ENCODE measurements around the gene SRBD1.

Gene SRBD1

DNA sequence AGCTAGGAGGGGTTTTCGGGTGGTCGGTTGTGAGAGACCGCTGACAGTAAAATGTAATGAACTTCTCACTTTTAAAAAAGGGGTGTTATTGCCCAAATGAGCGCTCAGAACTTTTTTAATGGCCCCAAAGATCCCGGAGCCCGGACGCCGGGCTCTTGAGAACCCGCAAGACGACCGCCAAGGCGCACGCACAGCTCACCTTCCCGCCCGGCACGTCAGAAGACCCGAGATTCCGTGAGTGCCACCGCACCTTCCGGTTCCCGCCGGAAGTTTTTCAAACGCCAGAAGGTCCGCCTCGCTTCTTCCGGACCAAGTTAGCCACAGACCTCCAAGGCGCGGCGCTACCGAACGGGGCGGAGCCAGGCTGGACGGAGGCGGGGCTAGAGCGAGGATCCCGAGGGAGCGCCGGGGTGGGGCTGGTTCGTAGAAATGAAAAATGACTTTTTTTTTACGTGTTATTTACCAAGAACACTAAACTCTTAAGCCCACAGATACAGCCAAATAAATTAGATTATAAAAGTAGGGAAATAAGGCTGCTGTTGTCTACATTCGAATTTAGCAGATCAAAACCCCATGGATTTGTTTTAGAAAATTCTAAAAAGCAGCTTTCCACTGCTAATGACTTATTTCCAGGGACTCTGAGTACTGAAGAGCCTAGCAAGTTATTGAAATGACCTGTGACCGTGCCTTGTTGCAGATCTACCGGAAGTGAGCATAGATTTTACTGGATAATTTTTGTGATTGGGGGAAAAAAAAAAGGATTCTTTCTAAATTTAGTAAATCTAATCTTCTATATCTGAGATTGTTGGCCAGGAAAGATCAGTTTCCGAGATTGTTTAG lies at the start of gene SRBD1:
SRBD1 (minus strand) TSS at position 248 of the 840 bp plus-strand sequence. CDS start 5,826 bp downstream, outside the sequence.
- peak; percentile 87 for DNase-seq (ENCODE audit: low spot score)

- no peak for DNase-seq (ENCODE audit: low spot score)
Measured at GRCh38 chr2:45654250-45654649, 43.2 kb upstream of the SRBD1 start.

- DNase-seq (ENCODE audit: low spot score): peak; percentile 29
Measured at GRCh38 chr2:45653122-45653913, 42.3 kb upstream of the SRBD1 start.

- peak; percentile 30 for DNase-seq (ENCODE audit: low spot score)
Measured at GRCh38 chr2:45652090-45653031, 41.3 kb upstream of the SRBD1 start.

- no peak for DNase-seq (ENCODE audit: low spot score)
Measured at GRCh38 chr2:45651415-45652089, 40.5 kb upstream of the SRBD1 start, which contains the start of gene PRKCE. PRKCE (plus strand) TSS chr2:45651675.

DNA sequence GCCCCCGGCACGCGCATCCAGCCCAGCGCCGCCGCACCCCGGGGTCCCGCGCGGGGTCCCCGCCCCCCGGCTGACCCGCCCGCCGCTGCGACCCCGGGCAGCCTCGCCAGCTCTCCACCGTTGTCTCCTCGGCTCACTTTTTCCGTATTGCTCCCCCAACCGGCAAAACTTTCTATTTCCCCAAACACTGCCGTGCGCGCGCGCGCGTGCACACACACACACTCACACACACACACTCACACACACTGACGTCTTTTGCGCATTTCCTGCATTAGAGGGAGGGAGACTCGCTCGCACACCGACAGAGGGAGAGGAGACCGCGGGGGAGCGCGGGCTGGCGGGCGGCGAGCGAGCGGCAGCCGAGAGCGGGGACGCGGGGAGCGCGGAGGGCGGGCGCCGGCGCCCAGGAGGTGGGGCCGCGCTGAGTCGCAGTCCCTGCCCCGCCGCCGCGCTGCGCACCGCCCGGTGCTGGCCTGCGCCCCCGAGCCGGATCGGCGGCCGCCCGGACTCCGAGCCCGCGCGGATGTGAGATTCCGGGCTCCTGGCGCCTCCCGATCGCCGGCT lies 39.9 kb upstream of the SRBD1 start:
- peak; percentile 75 for DNase-seq (ENCODE audit: low spot score)

GRCh38 chr2:45649858-45650811 lies 39.1 kb upstream of the SRBD1 start:
- peak; percentile 27 for DNase-seq (ENCODE audit: low spot score)

- DNase-seq (ENCODE audit: low spot score): no peak
Measured at GRCh38 chr2:45649462-45649857, 38.4 kb upstream of the SRBD1 start.

- DNase-seq (ENCODE audit: low spot score): no peak
Measured at GRCh38 chr2:45648636-45649035, 37.6 kb upstream of the SRBD1 start.

DNA sequence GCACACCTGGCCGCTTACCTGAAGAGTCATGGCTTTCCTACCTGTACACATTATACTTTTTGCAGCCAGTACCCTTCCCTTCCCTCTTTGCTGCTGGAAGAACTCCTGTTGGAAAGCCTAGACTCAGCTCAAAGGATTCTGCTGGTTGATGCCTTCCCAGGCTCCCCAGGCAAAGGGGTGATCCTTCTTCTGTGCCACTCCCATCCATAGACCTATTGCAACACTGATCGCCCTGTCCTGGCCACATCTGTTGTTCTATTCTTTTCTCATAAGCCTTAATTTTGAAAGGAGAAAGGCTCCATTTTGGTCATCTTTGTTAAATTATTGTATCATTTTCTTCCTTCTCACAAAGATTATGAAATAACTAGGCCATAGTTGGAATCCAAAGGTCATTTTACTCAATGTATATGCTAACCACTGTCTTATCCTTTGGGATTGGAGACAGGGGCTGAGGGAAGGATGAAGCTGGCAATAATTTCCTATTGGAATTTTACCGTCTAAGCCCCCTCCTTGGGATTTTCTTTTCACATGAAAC lies 37.0 kb upstream of the SRBD1 start:
- DNase-seq (ENCODE audit: low spot score): no peak

DNA sequence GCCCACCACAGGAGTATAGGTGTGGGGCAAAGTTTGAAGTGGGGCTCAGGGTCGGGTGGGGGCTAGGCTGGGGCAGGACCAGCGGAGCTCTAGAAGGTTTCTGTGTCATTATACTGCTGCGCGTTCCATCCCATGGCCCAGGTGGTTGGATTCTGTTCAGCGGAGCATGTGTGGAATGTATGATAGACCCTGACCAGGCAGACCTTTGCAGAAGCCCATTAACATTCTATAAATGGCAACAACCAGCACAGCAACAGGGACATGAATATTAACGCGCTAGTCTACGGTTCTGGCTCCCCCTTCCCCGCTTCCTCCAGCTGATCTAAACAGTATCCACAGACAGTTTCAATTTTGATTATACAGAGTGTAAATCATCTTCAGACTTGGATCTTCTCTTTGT lies 36.3 kb upstream of the SRBD1 start:
- DNase-seq (ENCODE audit: low spot score): no peak

DNA sequence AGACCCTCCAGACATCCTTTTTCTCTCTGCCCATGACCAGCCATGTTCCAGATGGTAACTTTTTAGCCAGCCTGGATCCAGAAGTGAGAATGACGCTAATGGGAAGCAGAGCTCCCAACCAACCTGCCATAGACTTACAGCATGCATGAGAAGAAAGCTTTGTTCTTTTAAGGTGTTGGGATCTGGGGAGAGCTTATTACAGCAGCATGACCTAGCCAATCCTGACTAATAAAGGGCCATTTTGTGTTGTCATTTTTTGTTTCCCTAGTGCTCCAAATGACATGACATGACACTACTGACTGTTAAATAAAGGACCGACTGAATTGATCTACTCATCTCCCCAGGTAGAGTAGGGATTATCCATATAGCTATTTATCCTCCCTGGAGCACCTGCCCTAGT lies 35.2 kb upstream of the SRBD1 start:
- DNase-seq (ENCODE audit: low spot score): no peak

DNA sequence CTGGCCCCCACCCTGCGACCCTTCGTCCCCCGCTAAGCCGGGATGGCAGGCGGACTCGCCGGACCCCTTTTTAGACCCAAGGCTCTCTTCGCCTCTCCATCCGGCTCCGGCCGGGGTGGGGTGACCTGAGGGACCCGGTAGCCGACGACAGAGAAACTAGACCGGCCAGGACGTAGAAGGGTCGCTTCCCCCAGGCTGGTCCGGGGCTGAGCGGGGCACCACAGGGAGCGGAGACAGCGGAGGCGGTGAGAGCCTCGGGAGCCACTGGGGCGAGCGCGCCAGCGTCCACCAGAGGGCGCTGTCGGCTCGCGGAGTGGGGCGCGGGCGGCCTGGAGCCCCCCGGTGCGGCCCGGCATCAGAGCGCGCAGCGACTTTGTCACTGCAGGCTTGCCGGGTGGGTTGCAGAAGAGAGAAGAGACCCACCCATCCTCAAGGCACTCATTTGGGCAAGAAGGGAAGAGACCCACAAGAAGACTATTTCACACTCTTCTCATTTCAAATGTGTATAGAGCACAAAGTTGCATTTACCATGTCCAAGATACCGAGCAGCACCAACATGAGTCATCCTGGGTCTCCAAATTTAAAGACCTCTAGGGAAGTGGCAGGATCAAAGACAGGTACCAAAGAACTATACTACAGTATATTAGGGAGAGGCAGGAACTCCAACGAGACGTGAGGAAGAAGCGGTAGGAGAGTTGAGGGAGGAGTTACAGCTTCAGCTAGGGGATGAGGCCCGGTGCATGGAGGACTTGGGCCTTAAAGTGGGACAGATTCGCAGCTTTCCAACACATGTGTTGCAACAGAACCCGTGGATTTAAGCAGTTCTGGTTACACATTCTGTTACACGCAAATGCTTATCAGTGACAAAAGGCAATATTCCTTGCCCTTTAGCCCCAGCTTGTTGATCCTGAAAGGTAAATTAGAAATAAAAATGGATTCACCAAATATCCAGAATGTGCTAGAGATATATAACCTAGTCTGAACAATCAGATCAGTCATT lies 32.8 kb upstream of the SRBD1 start:
- DNase-seq (ENCODE audit: low spot score): peak; percentile 62

DNA sequence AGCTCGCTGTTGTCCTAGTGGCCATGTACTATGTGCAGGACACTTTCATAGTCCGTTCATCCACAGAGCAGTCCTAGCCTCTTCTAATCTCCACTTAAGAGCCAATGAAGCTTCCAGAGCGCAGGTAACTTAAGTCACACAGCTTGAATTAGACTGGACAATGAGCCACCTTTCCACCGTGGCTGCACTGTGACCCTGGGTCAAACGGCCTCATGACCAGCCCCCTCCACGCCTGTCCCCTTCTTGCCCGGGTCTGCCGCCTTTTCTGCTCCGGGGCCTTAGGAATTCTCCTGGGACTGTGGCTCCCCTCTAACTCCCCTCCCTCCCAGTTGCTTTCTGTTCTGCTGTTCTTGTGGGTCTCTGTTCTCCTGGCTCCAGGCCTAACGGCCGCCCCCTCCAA lies 32.0 kb upstream of the SRBD1 start:
- DNase-seq (ENCODE audit: low spot score): no peak

DNA sequence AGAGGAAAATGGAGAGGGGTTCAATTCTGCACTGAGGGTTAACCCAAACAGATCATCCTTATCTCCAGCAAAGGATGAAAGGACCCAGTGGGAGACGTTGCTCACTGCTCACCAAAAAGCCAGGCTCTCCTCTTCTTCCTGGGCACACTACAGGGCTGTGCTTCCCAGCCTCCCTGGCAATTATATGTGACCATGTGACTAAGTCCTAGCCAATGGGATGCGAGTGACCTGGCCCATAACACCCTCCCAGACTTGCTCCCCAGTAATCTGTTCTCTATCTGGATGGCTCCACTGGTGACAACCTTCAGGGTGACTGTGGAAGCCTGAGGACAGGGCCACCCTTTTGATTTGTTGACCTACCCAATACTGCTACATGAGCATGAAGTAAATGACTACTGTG lies 29.5 kb upstream of the SRBD1 start:
- DNase-seq (ENCODE audit: low spot score): no peak

- no peak for DNase-seq (ENCODE audit: low spot score)
Measured at GRCh38 chr2:45637440-45637839, 26.4 kb upstream of the SRBD1 start.

- no peak for DNase-seq (ENCODE audit: low spot score)
Measured at GRCh38 chr2:45636008-45636407, 24.9 kb upstream of the SRBD1 start.

- DNase-seq (ENCODE audit: low spot score): no peak
Measured at GRCh38 chr2:45634223-45634622, 23.2 kb upstream of the SRBD1 start.
